HK-2 (cell line): ENCODE results near the gene ARHGAP15.

Source experiments
- DNase-seq: peaks from one replicate; pipeline ENCODE4 v3.0.0-alpha.2; 2018; ENCODE audit not compliant: unreplicated experiment

The ARHGAP15 gene

GRCh38 chr2:143171817-143172216 is 42.6 kb downstream of the ARHGAP15 start:
- DNase-seq: no peak

- DNase-seq: no peak
These were observed 46.2 kb downstream of the ARHGAP15 start for GRCh38 chr2:143175438-143175837.

DNA sequence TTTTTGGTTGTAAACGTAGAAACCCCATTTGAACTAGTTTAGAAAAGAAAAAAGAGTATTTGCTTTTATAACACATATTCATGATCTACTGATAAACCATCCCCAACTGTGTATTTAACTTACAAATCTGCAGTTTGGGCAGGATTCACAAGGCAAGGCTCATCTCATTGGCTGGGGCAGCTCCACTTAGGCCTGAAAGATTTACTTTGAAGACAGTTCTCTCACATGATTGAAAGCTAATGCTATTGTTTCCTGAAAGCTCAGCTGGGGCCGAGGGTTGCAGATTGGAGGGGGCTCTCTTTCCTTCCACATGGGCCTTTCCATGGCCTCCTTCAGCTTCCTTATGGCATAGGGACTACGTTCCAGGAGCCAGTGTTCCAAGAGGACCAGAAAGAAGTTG is 47.4 kb downstream of the ARHGAP15 start:
- no peak for DNase-seq

GRCh38 chr2:143177096-143177786 is 48.0 kb downstream of the ARHGAP15 start:
- no peak for DNase-seq

- DNase-seq: no peak
These were observed 52.3 kb downstream of the ARHGAP15 start for GRCh38 chr2:143181494-143181893.

GRCh38 chr2:143182649-143183048 is 53.4 kb downstream of the ARHGAP15 start:
- DNase-seq: no peak

- no peak for DNase-seq
These were observed 54.7 kb downstream of the ARHGAP15 start for GRCh38 chr2:143183804-143184463.

DNA sequence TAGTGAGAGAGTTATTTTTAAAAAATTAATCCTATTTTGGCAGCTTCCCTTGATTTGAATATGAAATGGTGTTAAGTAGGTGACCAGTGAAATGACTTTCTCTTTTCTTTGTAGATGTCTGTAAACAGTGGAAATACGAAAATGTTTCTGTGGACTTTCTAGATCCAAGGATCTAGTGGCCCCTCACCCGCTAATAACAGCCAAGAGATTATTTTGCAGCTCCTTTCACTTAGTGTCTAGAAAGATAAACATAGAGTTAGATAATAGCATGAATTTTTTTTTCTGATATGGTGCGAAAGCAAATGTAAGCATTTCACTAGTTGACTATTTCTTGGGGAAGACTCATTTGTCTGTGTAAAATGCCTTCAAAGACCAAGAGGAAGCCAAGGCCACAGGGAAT is 57.7 kb downstream of the ARHGAP15 start:
- DNase-seq: no peak

- no peak for DNase-seq
These were observed 61.2 kb downstream of the ARHGAP15 start for GRCh38 chr2:143190431-143190830.

DNA sequence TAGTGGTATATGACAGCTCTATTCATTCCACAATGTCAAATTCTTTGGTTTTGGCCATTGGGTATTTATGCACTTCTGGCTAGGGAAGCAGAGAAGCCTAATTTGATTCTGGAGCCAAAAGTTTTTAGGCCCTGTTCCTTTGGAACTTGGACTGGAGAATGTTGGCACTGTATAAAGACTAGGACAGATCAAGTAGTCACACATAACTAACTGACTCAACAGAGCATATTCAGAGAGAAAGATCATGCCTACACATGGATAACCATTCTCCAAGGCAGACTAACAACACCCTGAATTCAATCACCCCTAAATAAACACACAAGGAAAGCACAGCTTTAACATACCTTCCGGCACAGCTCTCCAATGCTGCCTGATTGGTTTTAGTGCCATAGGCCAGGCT is 62.9 kb downstream of the ARHGAP15 start:
- DNase-seq: no peak

DNA sequence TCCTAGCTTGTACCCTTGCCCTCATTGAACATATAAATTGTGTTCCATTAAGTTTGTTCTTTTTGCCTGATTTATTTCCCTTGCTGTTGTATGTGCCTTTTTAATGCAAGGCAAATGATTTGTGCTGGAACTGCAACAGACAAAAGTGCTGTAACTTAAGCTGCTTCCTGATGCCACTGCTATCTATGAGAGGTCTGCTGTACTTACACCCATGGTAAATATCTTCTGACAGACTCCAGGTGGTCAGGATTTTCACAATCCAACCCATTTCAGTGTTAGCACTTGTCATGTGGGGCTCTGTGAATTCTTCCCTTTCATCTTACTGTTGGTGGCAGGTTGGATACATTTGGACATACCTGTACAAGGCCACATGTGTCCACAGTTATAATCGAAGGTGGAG is 63.5 kb downstream of the ARHGAP15 start:
- no peak for DNase-seq

GRCh38 chr2:143193121-143193520 is 63.9 kb downstream of the ARHGAP15 start:
- no peak for DNase-seq

DNA sequence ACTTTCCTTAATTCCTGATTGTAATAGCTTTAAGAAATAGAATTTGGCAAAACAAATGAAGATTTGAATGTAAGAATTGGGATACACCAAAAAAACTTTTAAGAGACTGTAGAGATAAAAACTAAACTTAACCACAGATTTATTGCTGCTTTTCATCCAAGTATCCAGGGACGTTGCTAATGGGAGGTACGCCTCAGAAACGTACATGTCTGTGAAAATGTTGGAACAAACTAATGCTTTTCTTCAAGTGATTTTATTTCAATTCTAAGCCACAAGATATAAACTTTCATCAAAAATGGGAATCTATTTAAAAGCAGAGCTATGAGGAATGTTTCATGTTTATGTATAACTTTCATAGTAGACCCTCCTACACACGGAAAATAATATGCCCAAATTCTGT is 66.3 kb downstream of the ARHGAP15 start:
- no peak for DNase-seq

- no peak for DNase-seq
These were observed 74.8 kb downstream of the ARHGAP15 start for GRCh38 chr2:143204062-143204461.

GRCh38 chr2:143205106-143205764 is 76.0 kb downstream of the ARHGAP15 start:
- no peak for DNase-seq

DNA sequence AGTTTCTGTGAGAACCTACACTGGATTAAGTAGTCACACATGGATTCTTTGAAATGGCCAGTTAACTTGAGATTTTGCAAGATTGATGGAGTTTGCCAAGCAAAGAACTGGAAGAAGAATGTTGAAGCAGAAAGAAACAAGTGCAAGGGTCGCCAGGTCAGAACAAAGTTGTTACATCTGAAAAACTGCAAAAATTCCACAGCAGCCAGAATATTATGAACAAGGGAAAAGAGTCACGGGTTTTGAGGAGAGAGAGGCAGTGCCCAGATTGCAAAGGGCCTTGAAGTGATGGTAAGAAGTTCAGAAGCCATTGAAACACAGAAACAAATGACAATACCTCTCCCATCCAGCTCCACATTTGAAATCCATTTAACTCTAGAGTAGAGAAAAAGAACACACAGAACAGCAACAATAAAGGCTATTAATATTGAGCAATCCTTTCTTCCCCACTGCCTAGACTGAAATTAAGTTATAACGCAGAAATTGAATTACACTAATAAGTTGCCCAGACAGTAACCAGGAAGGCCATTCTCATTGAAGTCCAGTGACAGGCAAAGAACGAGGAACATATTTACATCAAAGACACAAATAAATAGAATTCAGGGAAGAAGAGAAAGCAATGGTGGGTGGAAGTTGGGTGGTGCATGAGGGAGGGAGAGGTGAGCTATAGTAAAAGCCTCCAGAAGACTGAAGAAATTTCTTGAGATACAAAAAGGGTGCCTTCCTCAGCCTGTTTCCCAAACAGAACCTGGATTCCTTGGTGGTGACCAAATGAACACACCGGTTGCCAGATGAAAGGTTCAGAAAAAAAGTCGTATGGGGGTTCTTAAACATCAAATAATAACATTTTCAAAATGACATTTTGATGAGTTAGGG is 80.6 kb downstream of the ARHGAP15 start:
- no peak for DNase-seq

GRCh38 chr2:143210446-143210819 is 81.2 kb downstream of the ARHGAP15 start:
- DNase-seq: no peak

GRCh38 chr2:143217512-143218115 is 88.4 kb downstream of the ARHGAP15 start:
- no peak for DNase-seq

DNA sequence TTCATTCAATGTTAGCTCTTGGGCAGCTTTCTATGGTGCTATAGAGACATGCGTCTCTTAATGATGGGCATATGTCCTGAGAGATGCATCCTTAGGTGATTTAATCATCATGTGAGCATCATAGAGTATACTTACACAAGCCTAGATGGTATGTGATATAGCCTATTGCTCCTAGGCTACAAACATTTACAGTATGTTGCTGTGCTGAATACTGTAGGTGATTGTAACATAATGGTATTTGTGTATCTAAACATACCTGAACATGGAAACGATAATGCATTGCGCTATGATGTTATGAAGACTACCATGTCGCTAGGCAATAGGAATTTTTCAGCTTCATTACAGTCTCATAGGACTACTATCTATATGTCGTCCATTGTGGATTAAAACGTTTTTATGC is 89.4 kb downstream of the ARHGAP15 start:
- DNase-seq: no peak

- DNase-seq: no peak
These were observed 90.0 kb downstream of the ARHGAP15 start for GRCh38 chr2:143219266-143219665.

GRCh38 chr2:143223556-143223955 is 94.3 kb downstream of the ARHGAP15 start:
- no peak for DNase-seq

DNA sequence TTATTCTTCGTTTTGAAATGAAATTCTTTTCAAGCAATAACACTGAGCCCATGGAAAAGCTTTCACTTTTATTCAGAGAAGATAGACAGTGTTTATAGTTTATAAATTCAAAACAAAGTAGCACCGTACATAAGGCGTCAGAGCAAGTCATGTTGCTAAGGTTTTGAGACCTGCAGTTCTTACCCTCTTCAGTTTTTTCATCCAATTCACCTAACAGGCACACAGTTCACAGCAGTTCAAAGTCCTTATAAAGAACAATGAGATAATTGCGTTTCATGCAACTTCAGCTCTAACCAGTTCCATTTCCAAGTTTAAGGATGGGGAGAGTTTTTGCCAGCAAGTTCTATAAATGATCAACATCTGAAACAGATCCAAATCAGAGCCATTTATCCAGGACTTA is 96.7 kb downstream of the ARHGAP15 start:
- no peak for DNase-seq
